A549 (cell line): ENCODE measurements around the gene UBAC2. TPM values are rescaled to one million over a fixed set of nuclear protein-coding genes. Genes with fewer than 3 reads are reported as not detected.

Experiments used
- ATAC-seq, 2 experiments: fragments of 200-7000 bp in 1 of 2; fragments of >200 bp in 1 of 2; cut with Nextera tagmentation in 1 of 2; cut with Tn5 transposase in 1 of 2; 3 replicates each; pipeline versions ENCODE4 v1.8.0 to v1.9.1; 2018 to 2020; ENCODE audit warnings: mild to moderate bottlenecking in 1 of 2, moderate library complexity in 1 of 2
- CTCF ChIA-PET: fragments of 300-600 bp; sonication (Branson Sonifier 250); formaldehyde crosslinking; extraction: SDS; loops from one replicate; lab custom pipeline; 2021; ENCODE audit warnings: antibody characterized with exemption, inconsistent platforms; lab: Yijun Ruan, JAX
- POLR2A ChIA-PET: fragments of 350-600 bp; formaldehyde crosslinking; extraction: SDS; loops from one replicate; lab custom pipeline; 2021; ENCODE audit warnings: antibody characterized with exemption, inconsistent platforms; lab: Yijun Ruan, JAX
- DNase-seq, 2 experiments: peaks; one replicate each; pipeline versions ENCODE4 v3.0.0 to v3.0.0-alpha.2; 2011 to 2016; ENCODE audit warnings: low read depth in 1 of 2, low spot score in 1 of 2
- FAIRE-seq: peaks from 2 replicates; lab custom pipeline; 2011; peaks lifted over from hg19 to GRCh38; lab: Jason Lieb, UNC
- H3K27ac ChIP-seq, 2 experiments: fragments of >200 bp; sonication (Bioruptor Twin); formaldehyde crosslinking; 3 replicates each; pipeline ENCODE4 v1.5.1; 2016 to 2017
- H3K4me1 ChIP-seq: fragments of >200 bp; sonication (Bioruptor Twin); formaldehyde crosslinking; 3 replicates; pipeline ENCODE4 v1.6.1; 2016
- H3K4me2 ChIP-seq: fragments of >200 bp; sonication (Bioruptor Twin); formaldehyde crosslinking; 3 replicates; pipeline ENCODE4 v1.6.1; 2016
- H3K4me3 ChIP-seq: fragments of >200 bp; sonication (Bioruptor Twin); formaldehyde crosslinking; 3 replicates; pipeline ENCODE4 v1.5.1; 2016
- H3K9me3 ChIP-seq: fragments of >200 bp; sonication (Bioruptor Twin); formaldehyde crosslinking; 3 replicates; pipeline ENCODE4 v1.6.1; 2016
- ATOH8 ChIP-seq: fragments of 250-450 bp; sonication (Bioruptor Pico); IDR thresholded peaks from 2 replicates; pipeline ENCODE4 v1.5.0; 2020; ENCODE audit warnings: low read depth, mild to moderate bottlenecking, moderate library complexity
- BCL3 ChIP-seq: fragments of >200 bp; sonication (Bioruptor Twin); formaldehyde crosslinking; IDR thresholded peaks from 3 replicates; pipeline ENCODE4 v1.6.1; 2016
- CHD2 ChIP-seq: fragments of 150-350 bp; IDR thresholded peaks from 2 replicates; pipeline ENCODE4 v1.6.1; 2014; ENCODE audit warnings: low read length; ENCODE audit not compliant: partially characterized antibody
- EHF ChIP-seq: fragments of 250-450 bp; sonication (Bioruptor Pico); IDR thresholded peaks from 2 replicates; pipeline ENCODE4 v1.5.0; 2020; ENCODE audit warnings: mild to moderate bottlenecking
- HES2 ChIP-seq: fragments of >200 bp; sonication (Bioruptor Twin); formaldehyde crosslinking; IDR thresholded peaks from 2 replicates; pipeline ENCODE4 v1.6.1; 2016
- HMGXB4 ChIP-seq: fragments of 250-450 bp; sonication (Bioruptor Pico); IDR thresholded peaks from 2 replicates; pipeline ENCODE4 v1.5.0; 2021; ENCODE audit warnings: mild to moderate bottlenecking, moderate library complexity, borderline replicate concordance
- HOXA7 ChIP-seq: fragments of 250-450 bp; sonication (Bioruptor Pico); IDR thresholded peaks from 2 replicates; pipeline ENCODE4 v1.5.0; 2020; ENCODE audit warnings: mild to moderate bottlenecking, moderate library complexity
- HOXB13 ChIP-seq: fragments of 250-450 bp; sonication (Bioruptor Pico); IDR thresholded peaks from 2 replicates; pipeline ENCODE4 v1.5.0; 2020; ENCODE audit warnings: low read depth, mild to moderate bottlenecking, moderate library complexity
- HOXB5 ChIP-seq: fragments of 250-450 bp; sonication (Bioruptor Pico); IDR thresholded peaks from 2 replicates; pipeline ENCODE4 v1.5.0; 2020; ENCODE audit warnings: mild to moderate bottlenecking, moderate library complexity
- JUN ChIP-seq, 2 experiments: fragments of >200 bp; sonication (Bioruptor Twin); formaldehyde crosslinking; IDR thresholded peaks; 2 replicates in 1 of 2; 3 replicates in 1 of 2; pipeline ENCODE4 v1.6.1; 2016 to 2017
- KDM5A ChIP-seq: fragments of 200-600 bp; sonication (generic); IDR thresholded peaks from 2 replicates; pipeline ENCODE4 v1.6.1; 2016; ENCODE audit warnings: antibody characterized with exemption, mild to moderate bottlenecking
- MYC ChIP-seq: IDR thresholded peaks from 2 replicates; pipeline ENCODE4 v1.6.1; 2012; ENCODE audit warnings: mild to moderate bottlenecking, inconsistent platforms, low read length, improper control_type of control experiment, borderline replicate concordance
- NPAS2 ChIP-seq: fragments of 250-450 bp; sonication (Bioruptor Pico); IDR thresholded peaks from 2 replicates; pipeline ENCODE4 v1.8.0; 2022; ENCODE audit warnings: mild to moderate bottlenecking, moderate library complexity, borderline replicate concordance
- NR3C1 ChIP-seq: fragments of >200 bp; sonication (Bioruptor Twin); formaldehyde crosslinking; IDR thresholded peaks from 3 replicates; pipeline ENCODE4 v1.6.1; 2017
- RCOR1 ChIP-seq: fragments of 150-350 bp; IDR thresholded peaks from 2 replicates; pipeline ENCODE4 v1.6.1; 2014; ENCODE audit warnings: antibody characterized with exemption, low read length, low read depth
- RFX5 ChIP-seq: fragments of 450-650 bp; IDR thresholded peaks from 2 replicates; pipeline ENCODE4 v1.7.1; 2014; ENCODE audit warnings: antibody characterized with exemption, mild to moderate bottlenecking, moderate library complexity
- SMC3 ChIP-seq: fragments of >200 bp; sonication (Bioruptor Twin); formaldehyde crosslinking; IDR thresholded peaks from 3 replicates; pipeline ENCODE4 v1.6.1; 2018; ENCODE audit warnings: inconsistent platforms
- ZNF302 ChIP-seq: fragments of 250-450 bp; sonication (Bioruptor Pico); IDR thresholded peaks from 2 replicates; pipeline ENCODE4 v1.9.0; 2021; ENCODE audit warnings: inconsistent platforms, mild to moderate bottlenecking, moderate library complexity
- WGBS: methylation state at CpG from one replicate; pipeline ENCODE4 v1.1.6; 2017; ENCODE audit errors: missing lambda C conversion rate; 5-methylcytosine and 5-hydroxymethylcytosine counted together
- polyA plus RNA-seq, 4 experiments: library from polyadenylated mRNA; depleted of rRNA in 3 of 4; stranded (reverse); fragments of >200 nt; fragmentation: RNase III in 1 of 4; extraction: RNeasy Plus Mini Kit Qiagen cat#74134 plus additional on column Dnase treatment in 1 of 4; gene quantifications; 2 replicates in 3 of 4; 3 replicates in 1 of 4; pipeline ENCODE4 v1.2.3, GENCODE V29; 2011 to 2017

The UBAC2 gene
- polyA plus RNA-seq, 2 of the 4 experiments (the other 2 are of a cell fraction): 61.6 to 103 TPM

GRCh38 chr13:99226513-99226912, 25.9 kb downstream of the UBAC2 start:
- Histone ChIP-seq H3K4me1 (0 out of 3 replicates have a peak, but pooled peaks cover 6% of the 10 kb centered on the region), H3K27ac (no peak overlapping the region), H3K4me3 (no peak overlapping the region)
- TF ChIP-seq HES2 (no peak), EHF (CRISPR knock-in tag) (no peak), SMC3 (no peak), MYC (no peak), CHD2 (no peak), NR3C1 (no peak), ZNF302 (CRISPR knock-in tag) (no peak), HOXB13 (CRISPR knock-in tag) (no peak), BCL3 (no peak), HOXA7 (CRISPR knock-in tag) (no peak), RFX5 (no peak), RCOR1 (no peak), HMGXB4 (CRISPR knock-in tag) (no peak), NPAS2 (no peak), KDM5A (no peak), HOXB5 (CRISPR knock-in tag) (no peak)
- TF ChIP-seq, all 56 proteins: peak for 0
- POLR2A ChIA-PET: no interaction called here
- H3K4me2 ChIP-seq: no peak overlapping the region
- CTCF ChIA-PET: no interaction called here
- H3K9me3 ChIP-seq: no peaks in the 10 kb centered on the region
- 96% methylated on average over 2 of the region's 2 CpGs for WGBS
- ATAC-seq (no peak), DNase-seq (no peak), FAIRE-seq (no peak)

GRCh38 chr13:99227331-99227900, 26.8 kb downstream of the UBAC2 start:
- 94% methylated on average over 6 of the region's 6 CpGs for WGBS
- 0 out of 3 replicates have a peak, but pooled peaks cover 6% of the 10 kb centered on the region for H3K4me1 ChIP-seq
- TF ChIP-seq HES2 (no peak), BCL3 (no peak), JUN (IDR thresholded peaks at IDR 0.05) (no peak)
- H3K4me2 ChIP-seq: no peak overlapping the region
- no peak for FAIRE-seq
- no peak for DNase-seq
- no peak for ATAC-seq
- H3K9me3 ChIP-seq: no peaks in the 10 kb centered on the region
- H3K4me3 ChIP-seq: no peak overlapping the region
- ChIA-PET POLR2A (no interaction called here), CTCF (no interaction called here)
- no peak overlapping the region for H3K27ac ChIP-seq

- Histone ChIP-seq H3K27ac (no peak overlapping the region), H3K9me3 (no peaks in the 10 kb centered on the region), H3K4me2 (no peak overlapping the region), H3K4me3 (no peak overlapping the region), H3K4me1 (0 out of 3 replicates have a peak, but pooled peaks cover 6% of the 10 kb centered on the region)
- FAIRE-seq: no peak
- TF ChIP-seq ATOH8 (CRISPR knock-in tag): no peak
- 94% methylated on average over 14 of the region's 15 CpGs for WGBS
- POLR2A ChIA-PET: no interaction called here
- CTCF ChIA-PET: no interaction called here
- no peak for ATAC-seq
- no peak for DNase-seq
Measured at GRCh38 chr13:99227909-99228688, 27.4 kb downstream of the UBAC2 start.
